GM12878 (cell line): ENCODE measurements around the gene MFAP4.

Experiments used
- EP300 ChIP-seq, 2 experiments: fragments of 150-350 bp in 1 of 2; IDR thresholded peaks; 2 replicates each; pipeline ENCODE4 v1.6.1; 2011 to 2012; ENCODE audit warnings: low read depth in 2 of 2, low read length in 2 of 2, borderline replicate concordance in 1 of 2, improper control_type of control experiment in 1 of 2, inconsistent platforms in 1 of 2; ENCODE audit not compliant: control insufficient read depth in 1 of 2
- EZH2 ChIP-seq: IDR thresholded peaks from 2 replicates; pipeline ENCODE4 v1.6.1; 2012; ENCODE audit warnings: low read depth, mild to moderate bottlenecking, control low read depth, inconsistent platforms, low read length, borderline replicate concordance; ENCODE audit not compliant: control insufficient read depth
- HDAC6 ChIP-seq: fragments of 200-600 bp; sonication (generic); IDR thresholded peaks from one replicate; pipeline ENCODE4 v1.8.0; 2017; ENCODE audit warnings: antibody characterized with exemption; ENCODE audit not compliant: unreplicated experiment
- POLR2A ChIP-seq: IDR thresholded peaks from 2 replicates; pipeline ENCODE4 v1.6.1; 2011; ENCODE audit warnings: low read depth, mild to moderate bottlenecking, low read length
- TF ChIP-seq, protein P1 (sequence below), 3 experiments: IDR thresholded peaks in 2 of 3; conservative IDR thresholded peaks in 1 of 3; 2 replicates each; pipeline ENCODE4 v1.5.1; 2011; ENCODE audit warnings: low read depth in 3 of 3, low read length in 3 of 3, mild to moderate bottlenecking in 3 of 3, control low read depth in 2 of 3, moderate library complexity in 2 of 3, inconsistent platforms in 1 of 3, mixed read lengths in 1 of 3; ENCODE audit not compliant: control insufficient read depth in 2 of 3, insufficient read depth in 1 of 3; ENCODE audit errors: extremely low read depth in 1 of 3

GRCh38 chr17:19415311-19415710 is 28.3 kb upstream of the MFAP4 start:
- TF ChIP-seq POLR2A (no peak), EP300 (IDR thresholded peaks at IDR 0.05; ENCODE audit: borderline replicate concordance in 1 of 2, control insufficient read depth in 1 of 2, low read depth in 2 of 2, low read length in 2 of 2) (no peak), HDAC6 (no peak), EZH2 (no peak)
- TF ChIP-seq, protein P1, sequence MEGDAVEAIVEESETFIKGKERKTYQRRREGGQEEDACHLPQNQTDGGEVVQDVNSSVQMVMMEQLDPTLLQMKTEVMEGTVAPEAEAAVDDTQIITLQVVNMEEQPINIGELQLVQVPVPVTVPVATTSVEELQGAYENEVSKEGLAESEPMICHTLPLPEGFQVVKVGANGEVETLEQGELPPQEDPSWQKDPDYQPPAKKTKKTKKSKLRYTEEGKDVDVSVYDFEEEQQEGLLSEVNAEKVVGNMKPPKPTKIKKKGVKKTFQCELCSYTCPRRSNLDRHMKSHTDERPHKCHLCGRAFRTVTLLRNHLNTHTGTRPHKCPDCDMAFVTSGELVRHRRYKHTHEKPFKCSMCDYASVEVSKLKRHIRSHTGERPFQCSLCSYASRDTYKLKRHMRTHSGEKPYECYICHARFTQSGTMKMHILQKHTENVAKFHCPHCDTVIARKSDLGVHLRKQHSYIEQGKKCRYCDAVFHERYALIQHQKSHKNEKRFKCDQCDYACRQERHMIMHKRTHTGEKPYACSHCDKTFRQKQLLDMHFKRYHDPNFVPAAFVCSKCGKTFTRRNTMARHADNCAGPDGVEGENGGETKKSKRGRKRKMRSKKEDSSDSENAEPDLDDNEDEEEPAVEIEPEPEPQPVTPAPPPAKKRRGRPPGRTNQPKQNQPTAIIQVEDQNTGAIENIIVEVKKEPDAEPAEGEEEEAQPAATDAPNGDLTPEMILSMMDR (IDR thresholded peaks at IDR 0.05 in 2 of 3, conservative IDR thresholded peaks at IDR 0.05 in 1 of 3; ENCODE audit: control insufficient read depth in 2 of 3, extremely low read depth in 1 of 3, insufficient read depth in 1 of 3, low read depth in 3 of 3, low read length in 3 of 3) = no peak
